ENCODE data around the gene SLC15A4. TPM values are rescaled to one million over a fixed set of nuclear protein-coding genes. Genes with fewer than 3 reads are reported as not detected.

Gene SLC15A4
- total RNA-seq, 1 experiment from 2014 or later, result 20.6 TPM

GRCh38 chr12:128789356-128789929, 34.3 kb downstream of the SLC15A4 start:
- Histone ChIP-seq H3K9me2 (ENCODE audit: insufficient read depth) (no peaks in the 10 kb centered on the region), H3K4me3 (replicated peaks in 1 of 2; ENCODE audit: low read depth in 1 of 2, low read length in 2 of 2) (no peak overlapping the region), H3K79me2 (ENCODE audit: insufficient read depth, low read length) (no peaks in the 10 kb centered on the region), H2AFZ (ENCODE audit: low read depth, low read length, poor library complexity, severe bottlenecking) (no peak overlapping the region), H3K27me3 (ENCODE audit: insufficient read depth, low read length) (no peaks in the 10 kb centered on the region), H3K4me2 (ENCODE audit: low read length) (no peak overlapping the region), H3K9ac (ENCODE audit: low read length) (no peak overlapping the region), H3K9me3 (ENCODE audit: control insufficient read depth in 1 of 2, insufficient read depth in 1 of 2, low read depth in 1 of 2, low read length in 2 of 2) (no peaks in the 10 kb centered on the region), H4K20me1 (ENCODE audit: insufficient read depth) (no peaks in the 10 kb centered on the region), H3K27ac (ENCODE audit: low read depth, low read length) (no peak overlapping the region), H3K36me3 (ENCODE audit: control insufficient read depth in 1 of 2, insufficient read depth in 2 of 2, low read length in 2 of 2) (peaks cover 0 to 13% of the 10 kb centered on the region in 2 experiments; a peak in 3 of 4 replicates), H3K4me1 (ENCODE audit: control insufficient read depth in 1 of 2, insufficient read depth in 2 of 2, low read length in 2 of 2) (no peaks in the 10 kb centered on the region)
- BruUV-seq (replicated peaks), result no TSS peak
- DNase-seq (ENCODE audit: low read depth, low spot score), result no peak
- ChIA-PET POLR2A (no interaction called here), RAD21 (ENCODE audit: low non-redundant PET in 1 of 2, low total read pairs in 2 of 2, uncharacterized antibody in 2 of 2, unreplicated experiment in 2 of 2) (no interaction called here), CTCF (no interaction called here)
- intact Hi-C loops (cut with micrococcal nuclease), result no loop called here
- ATAC-seq, result no peak
- no peak for TF ChIP-seq ZFX (IDR thresholded peaks at IDR 0.05)
- TF ChIP-seq REST (IDR thresholded peaks at IDR 0.05; ENCODE audit: low read depth), result no peak
- no peak for TF ChIP-seq FOSL1 (IDR thresholded peaks at IDR 0.05; ENCODE audit: low read depth)
- no peak for TF ChIP-seq RAD21 (IDR thresholded peaks at IDR 0.05; ENCODE audit: low read depth)
- TF ChIP-seq ZBTB33 (IDR thresholded peaks at IDR 0.05; ENCODE audit: extremely low read depth, insufficient replicate concordance, low read length), result no peak
- no peak for TF ChIP-seq MAX (IDR thresholded peaks at IDR 0.05)
- no peak for TF ChIP-seq TCF7L2 (IDR thresholded peaks at IDR 0.05; ENCODE audit: borderline replicate concordance, extremely low read depth, insufficient read depth, insufficient read length)
- TF ChIP-seq, protein P1, sequence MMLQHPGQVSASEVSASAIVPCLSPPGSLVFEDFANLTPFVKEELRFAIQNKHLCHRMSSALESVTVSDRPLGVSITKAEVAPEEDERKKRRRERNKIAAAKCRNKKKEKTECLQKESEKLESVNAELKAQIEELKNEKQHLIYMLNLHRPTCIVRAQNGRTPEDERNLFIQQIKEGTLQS (IDR thresholded peaks at IDR 0.05), result no peak
